Measurements from ENCODE around the gene NDRG2.
A peak's percentile ranks its signal among the peaks of the same experiment; 100 is the strongest.

Gene NDRG2

DNA sequence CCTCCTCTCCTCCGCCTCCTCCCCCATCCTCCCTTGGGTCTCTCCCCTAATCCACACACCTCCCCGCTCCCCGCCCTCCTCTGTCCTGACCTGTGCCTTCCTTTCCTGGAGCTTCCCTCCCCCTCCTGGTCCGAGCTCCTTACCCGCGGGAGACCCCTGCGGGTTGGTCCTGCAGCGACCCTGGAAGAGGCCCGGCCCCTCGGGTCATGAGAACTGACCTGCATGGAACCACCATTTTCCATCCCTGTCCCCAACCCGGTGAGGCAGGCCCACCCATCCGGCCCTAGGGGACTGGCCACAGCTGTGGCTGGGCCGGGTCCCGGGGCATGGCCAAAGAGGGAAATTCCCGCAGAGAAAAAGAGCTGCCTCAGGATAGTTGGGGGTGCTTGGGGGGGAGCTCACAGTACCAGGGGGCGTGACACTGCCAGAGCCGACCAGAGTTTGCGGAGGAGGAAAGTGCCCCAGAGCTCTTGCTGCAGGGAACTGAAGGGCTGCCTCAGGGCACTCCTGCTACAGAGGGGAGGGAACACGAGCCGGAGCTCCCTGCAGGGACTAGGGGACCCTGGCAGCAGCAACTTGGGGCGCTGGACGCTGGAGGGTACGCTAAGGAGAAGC is 45.9 kb upstream of the NDRG2 start:
- Histone ChIP-seq H3K36me3 (peaks cover 13% of the 10 kb centered on the region), H3K4me3 (ENCODE audit: low read depth, low read length) (peak overlapping the region; percentile 74), H3K27me3 (ENCODE audit: insufficient read depth, low read depth, severe bottlenecking) (no peaks in the 10 kb centered on the region), H3K9me3 (ENCODE audit: severe bottlenecking) (no peaks in the 10 kb centered on the region), H3K27ac (peak overlapping the region; percentile 83)
- TF ChIP-seq CTCF (IDR thresholded peaks at IDR 0.05; ENCODE audit: low read depth, low read length) = no peak
- DNase-seq = peak; percentile 75

GRCh38 chr14:21070083-21070609 is 45.3 kb upstream of the NDRG2 start, which contains the start of gene ARHGEF40:
TSS of gene ARHGEF40 (plus strand) at chr14:21070304. CDS start at chr14:21070397, 93 bp downstream.
- no peaks in the 10 kb centered on the region for H3K9me3 ChIP-seq (ENCODE audit: severe bottlenecking)
- TF ChIP-seq CTCF (IDR thresholded peaks at IDR 0.05; ENCODE audit: low read depth, low read length) = no peak
- peak; percentile 61 for DNase-seq
- H3K27ac ChIP-seq = peak within 1 kb of the TSS; percentile 83
- H3K36me3 ChIP-seq = peaks cover 11% of the 10 kb centered on the region
- H3K4me3 ChIP-seq (ENCODE audit: low read depth, low read length) = peak within 1 kb of the TSS; percentile 74
- no peaks in the 10 kb centered on the region for H3K27me3 ChIP-seq (ENCODE audit: insufficient read depth, low read depth, severe bottlenecking)

DNA sequence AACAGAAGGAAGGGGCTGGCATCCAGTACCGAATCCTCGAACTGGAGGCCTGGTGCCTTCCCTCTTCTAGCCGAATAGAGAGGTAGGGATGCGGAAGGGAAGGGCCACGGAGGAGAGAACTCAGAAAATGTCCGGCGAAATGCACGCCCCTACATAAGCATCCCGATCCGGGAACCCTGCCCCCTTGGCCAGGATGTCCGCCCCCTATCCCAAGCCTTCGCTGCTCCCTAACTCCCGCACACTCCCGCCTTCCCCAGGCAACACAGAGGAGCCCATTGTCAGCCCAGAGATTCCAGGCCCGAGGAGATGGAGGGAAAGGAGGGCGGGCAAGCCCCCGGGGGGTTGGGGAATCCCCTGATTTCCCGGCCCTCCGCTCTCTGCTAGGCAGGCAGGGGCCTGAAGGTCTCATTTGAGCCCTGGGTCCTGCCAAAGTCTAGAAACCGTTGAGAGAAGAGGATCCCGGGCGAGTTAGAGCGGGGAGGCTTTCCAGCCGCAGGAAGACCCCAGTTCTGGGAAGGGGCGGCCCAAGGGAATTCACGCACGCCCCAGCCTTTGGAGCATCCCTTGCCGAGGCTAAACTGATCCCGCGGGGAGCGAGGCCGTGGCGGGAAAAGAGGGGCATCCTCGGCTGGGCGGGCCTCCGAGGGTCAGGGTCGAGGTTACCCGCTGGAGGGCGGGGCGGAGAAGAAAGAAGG is 44.7 kb upstream of the NDRG2 start:
- DNase-seq = peak; percentile 35
- Histone ChIP-seq H3K27me3 (ENCODE audit: insufficient read depth, low read depth, severe bottlenecking) (no peaks in the 10 kb centered on the region), H3K9me3 (ENCODE audit: severe bottlenecking) (no peaks in the 10 kb centered on the region), H3K4me3 (ENCODE audit: low read depth, low read length) (peak overlapping the region; percentile 74), H3K36me3 (peaks cover 11% of the 10 kb centered on the region), H3K27ac (peak overlapping the region; percentile 83)
- no peak for TF ChIP-seq CTCF (IDR thresholded peaks at IDR 0.05; ENCODE audit: low read depth, low read length)

GRCh38 chr14:21068521-21069387 is 43.9 kb upstream of the NDRG2 start:
- Histone ChIP-seq H3K27me3 (ENCODE audit: insufficient read depth, low read depth, severe bottlenecking) (no peaks in the 10 kb centered on the region), H3K27ac (peak overlapping the region; percentile 83; the same call in 1 of the 2 replicates), H3K4me3 (ENCODE audit: low read depth, low read length) (peak overlapping the region; percentile 74), H3K9me3 (ENCODE audit: severe bottlenecking) (no peaks in the 10 kb centered on the region), H3K36me3 (peaks cover 9% of the 10 kb centered on the region)
- peak; percentile 59 for TF ChIP-seq CTCF (IDR thresholded peaks at IDR 0.05; ENCODE audit: low read depth, low read length)
- DNase-seq = peak; percentile 70

DNA sequence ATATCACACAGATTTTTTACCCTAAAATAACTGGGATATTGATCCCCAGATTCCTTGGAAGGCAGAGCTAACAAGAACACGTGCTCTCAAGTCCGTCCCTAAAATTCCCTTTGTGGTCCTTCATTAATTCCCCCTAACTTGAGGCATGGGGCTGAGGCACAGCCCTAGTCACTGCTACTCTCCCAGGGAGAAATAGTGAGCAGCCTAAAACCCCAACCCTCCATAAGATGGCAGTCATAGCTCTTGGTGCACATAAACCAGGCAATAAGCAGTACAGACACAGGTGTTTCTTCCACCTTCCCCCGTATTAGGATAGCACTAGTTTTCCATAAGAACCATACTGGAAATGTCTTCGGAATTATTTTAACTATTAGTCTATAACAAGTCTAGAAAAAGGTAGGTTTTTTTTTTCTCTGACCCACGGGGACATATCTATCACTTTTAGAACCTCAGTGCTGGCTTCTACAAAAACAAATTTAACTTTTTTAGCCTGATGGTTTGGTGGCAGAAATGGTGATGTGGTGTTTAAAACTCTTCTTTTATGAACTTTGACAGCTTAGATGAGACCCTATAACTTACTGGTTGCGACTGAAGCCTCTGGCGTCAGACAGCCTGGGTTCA is 42.1 kb upstream of the NDRG2 start:
- no peaks in the 10 kb centered on the region for H3K36me3 ChIP-seq
- no peaks in the 10 kb centered on the region for H3K27me3 ChIP-seq (ENCODE audit: insufficient read depth, low read depth, severe bottlenecking)
- no peak overlapping the region for H3K4me3 ChIP-seq (ENCODE audit: low read depth, low read length)
- H3K9me3 ChIP-seq (ENCODE audit: severe bottlenecking) = no peaks in the 10 kb centered on the region
- DNase-seq = no peak
- TF ChIP-seq CTCF (IDR thresholded peaks at IDR 0.05; ENCODE audit: low read depth, low read length) = peak; percentile 47
- H3K27ac ChIP-seq = no peak overlapping the region

All from WERI-Rb-1 (cell line).